ENCODE data around the gene COL27A1. TPM values are rescaled to one million over a fixed set of nuclear protein-coding genes. Genes with fewer than 3 reads are reported as not detected.

COL27A1 gene
- total and polyA plus RNA-seq, 2 experiments from 2014 or later, result 44.6 to 47.0 TPM

DNA sequence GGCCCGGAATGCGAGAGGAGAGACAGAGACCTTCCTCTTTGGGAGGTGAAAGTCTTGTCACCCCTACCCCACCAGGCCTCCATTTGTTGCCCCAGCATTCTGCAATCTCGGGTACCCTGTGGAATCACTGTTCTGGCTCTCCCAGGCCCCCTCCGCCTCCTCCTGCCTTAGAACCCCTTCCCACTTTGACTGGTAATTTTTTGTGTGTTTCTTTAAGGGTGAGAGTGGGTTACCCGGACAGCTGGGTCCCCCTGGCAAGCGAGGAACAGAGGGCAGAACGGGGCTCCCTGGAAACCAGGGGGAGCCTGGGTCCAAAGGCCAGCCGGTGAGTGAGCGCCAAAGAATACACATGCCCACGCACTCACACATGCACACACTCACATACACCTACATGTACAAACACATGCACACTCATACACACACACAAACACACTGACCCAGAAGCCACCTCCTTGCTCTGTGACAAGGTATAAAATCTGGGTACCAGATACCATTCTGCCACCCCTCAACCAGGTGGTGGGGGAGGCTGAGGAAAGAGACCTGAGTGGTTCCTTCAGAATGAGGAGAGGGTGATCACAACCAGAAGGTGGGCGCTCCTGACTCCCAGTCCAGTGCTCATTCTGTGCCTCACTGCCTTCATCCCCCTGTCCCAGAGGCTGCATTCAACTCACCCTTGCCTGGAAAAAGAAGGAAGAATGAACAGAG lies 136.7 kb downstream of the COL27A1 start:
- Histone ChIP-seq H3K4me2 (no peak overlapping the region), H3K27ac (no peak overlapping the region), H4K20me1 (ENCODE audit: insufficient read depth, poor library complexity, severe bottlenecking) (no peaks in the 10 kb centered on the region), H2AFZ (no peak overlapping the region), H3K36me3 (replicated peaks; ENCODE audit: insufficient read depth, low read depth) (peaks cover 10% of the 10 kb centered on the region), H3K79me2 (no peaks in the 10 kb centered on the region), H3K9me2 (replicated peaks; ENCODE audit: insufficient read depth) (no peaks in the 10 kb centered on the region), H3K4me1 (ENCODE audit: insufficient read depth) (no peaks in the 10 kb centered on the region), H3K9me3 (ENCODE audit: low read depth) (peaks cover 8% of the 10 kb centered on the region), H3K4me3 (no peak overlapping the region), H3K27me3 (no peaks in the 10 kb centered on the region)
- DNase-seq (ENCODE audit: low spot score), result no peak
- TF ChIP-seq, protein P1, sequence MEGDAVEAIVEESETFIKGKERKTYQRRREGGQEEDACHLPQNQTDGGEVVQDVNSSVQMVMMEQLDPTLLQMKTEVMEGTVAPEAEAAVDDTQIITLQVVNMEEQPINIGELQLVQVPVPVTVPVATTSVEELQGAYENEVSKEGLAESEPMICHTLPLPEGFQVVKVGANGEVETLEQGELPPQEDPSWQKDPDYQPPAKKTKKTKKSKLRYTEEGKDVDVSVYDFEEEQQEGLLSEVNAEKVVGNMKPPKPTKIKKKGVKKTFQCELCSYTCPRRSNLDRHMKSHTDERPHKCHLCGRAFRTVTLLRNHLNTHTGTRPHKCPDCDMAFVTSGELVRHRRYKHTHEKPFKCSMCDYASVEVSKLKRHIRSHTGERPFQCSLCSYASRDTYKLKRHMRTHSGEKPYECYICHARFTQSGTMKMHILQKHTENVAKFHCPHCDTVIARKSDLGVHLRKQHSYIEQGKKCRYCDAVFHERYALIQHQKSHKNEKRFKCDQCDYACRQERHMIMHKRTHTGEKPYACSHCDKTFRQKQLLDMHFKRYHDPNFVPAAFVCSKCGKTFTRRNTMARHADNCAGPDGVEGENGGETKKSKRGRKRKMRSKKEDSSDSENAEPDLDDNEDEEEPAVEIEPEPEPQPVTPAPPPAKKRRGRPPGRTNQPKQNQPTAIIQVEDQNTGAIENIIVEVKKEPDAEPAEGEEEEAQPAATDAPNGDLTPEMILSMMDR (IDR thresholded peaks at IDR 0.05; ENCODE audit: poor library complexity), result no peak
- TF ChIP-seq EZH2phosphoT487 (IDR thresholded peaks at IDR 0.05; ENCODE audit: low read depth, severe bottlenecking, unreplicated experiment), result no peak
- WGBS (ENCODE audit: low lambda C conversion rate, missing lambda C conversion rate), result 92% methylated on average over 11 of the region's 11 CpGs

DNA sequence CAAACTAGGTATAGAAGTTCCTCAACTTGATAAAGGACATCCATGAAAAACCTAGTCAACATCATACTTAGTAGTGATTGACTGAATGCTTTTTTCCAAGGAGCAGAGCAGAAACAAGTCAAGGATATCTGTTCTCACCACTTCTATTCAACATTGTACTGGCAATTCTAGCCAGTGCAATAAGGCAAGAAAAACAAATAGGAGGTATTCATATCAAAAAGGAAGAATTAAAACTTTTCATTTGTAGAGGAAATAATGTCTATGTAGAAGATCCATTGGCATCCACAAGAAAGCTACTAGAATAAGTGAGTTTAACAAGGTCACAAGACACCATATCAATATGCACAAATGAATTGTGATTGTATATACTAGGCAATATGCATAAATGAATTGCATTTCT lies 139.3 kb downstream of the COL27A1 start:
- no peak overlapping the region for H3K4me2 ChIP-seq
- no peaks in the 10 kb centered on the region for H3K79me2 ChIP-seq
- no peaks in the 10 kb centered on the region for H3K27me3 ChIP-seq
- TF ChIP-seq, protein P1 (IDR thresholded peaks at IDR 0.05; ENCODE audit: poor library complexity), result no peak
- TF ChIP-seq EZH2phosphoT487 (IDR thresholded peaks at IDR 0.05; ENCODE audit: low read depth, severe bottlenecking, unreplicated experiment) (no peak), EZH2 (IDR thresholded peaks at IDR 0.05; ENCODE audit: borderline replicate concordance) (no peak)
- no peak overlapping the region for H2AFZ ChIP-seq
- H3K27ac ChIP-seq, result no peak overlapping the region
- no peaks in the 10 kb centered on the region for H3K4me1 ChIP-seq (ENCODE audit: insufficient read depth)
- peaks cover 10% of the 10 kb centered on the region for H3K36me3 ChIP-seq (replicated peaks; ENCODE audit: insufficient read depth, low read depth)
- H4K20me1 ChIP-seq (ENCODE audit: insufficient read depth, poor library complexity, severe bottlenecking), result no peaks in the 10 kb centered on the region
- H3K9me2 ChIP-seq (replicated peaks; ENCODE audit: insufficient read depth), result no peaks in the 10 kb centered on the region
- H3K4me3 ChIP-seq, result no peak overlapping the region
- H3K9me3 ChIP-seq (ENCODE audit: low read depth), result peaks cover 8% of the 10 kb centered on the region
- no peak for DNase-seq (ENCODE audit: low spot score)

DNA sequence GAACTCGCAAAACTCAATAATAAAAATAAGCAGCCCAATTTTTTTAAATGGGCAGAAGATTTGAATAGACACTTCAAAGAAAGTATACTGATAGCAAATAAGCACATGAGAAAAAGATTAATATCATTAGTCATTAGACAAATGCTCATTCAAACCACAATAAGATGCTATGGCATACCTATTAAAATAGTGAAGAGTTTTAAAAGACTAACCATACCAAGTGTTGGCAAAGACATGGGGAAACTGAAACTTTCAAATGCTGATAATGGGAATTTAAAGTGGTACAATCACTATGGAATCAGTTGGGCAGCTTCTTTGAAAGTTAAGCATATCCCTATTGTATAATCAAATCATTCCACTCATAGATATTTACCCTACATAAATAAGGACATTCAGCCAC lies 141.0 kb downstream of the COL27A1 start:
- H3K27ac ChIP-seq, result no peak overlapping the region
- WGBS (ENCODE audit: low lambda C conversion rate, missing lambda C conversion rate), result 100% methylated on average over 1 of the region's 1 CpG
- no peaks in the 10 kb centered on the region for H3K9me2 ChIP-seq (replicated peaks; ENCODE audit: insufficient read depth)
- no peak overlapping the region for H3K4me2 ChIP-seq
- H3K36me3 ChIP-seq (replicated peaks; ENCODE audit: insufficient read depth, low read depth), result peaks cover 10% of the 10 kb centered on the region
- no peak for DNase-seq (ENCODE audit: low spot score)
- no peaks in the 10 kb centered on the region for H4K20me1 ChIP-seq (ENCODE audit: insufficient read depth, poor library complexity, severe bottlenecking)
- H3K4me3 ChIP-seq, result no peak overlapping the region
- no peaks in the 10 kb centered on the region for H3K4me1 ChIP-seq (ENCODE audit: insufficient read depth)
- peaks cover 8% of the 10 kb centered on the region for H3K9me3 ChIP-seq (ENCODE audit: low read depth)
- H3K79me2 ChIP-seq, result no peaks in the 10 kb centered on the region
- no peaks in the 10 kb centered on the region for H3K27me3 ChIP-seq
- H2AFZ ChIP-seq, result no peak overlapping the region
- TF ChIP-seq EZH2phosphoT487 (IDR thresholded peaks at IDR 0.05; ENCODE audit: low read depth, severe bottlenecking, unreplicated experiment), result no peak
- TF ChIP-seq EZH2 (IDR thresholded peaks at IDR 0.05; ENCODE audit: borderline replicate concordance), result no peak
- TF ChIP-seq, protein P1 (IDR thresholded peaks at IDR 0.05; ENCODE audit: poor library complexity), result no peak
